Endothelial cell of umbilical vein (primary cell): ENCODE results near the gene HECTD3.

Experiments used
- EZH2 ChIP-seq: IDR thresholded peaks from 2 replicates; pipeline ENCODE4 v1.6.1; 2012; ENCODE audit warnings: borderline replicate concordance, low read depth, mild to moderate bottlenecking, moderate library complexity, low read length, inconsistent platforms; ENCODE audit not compliant: severe bottlenecking
- FOS ChIP-seq: IDR thresholded peaks from 2 replicates; pipeline ENCODE4 v1.6.1; 2011; ENCODE audit warnings: mild to moderate bottlenecking, low read length, moderate library complexity, borderline replicate concordance; ENCODE audit not compliant: insufficient read depth
- JUN ChIP-seq: IDR thresholded peaks from 2 replicates; pipeline ENCODE4 v1.6.1; 2011; ENCODE audit warnings: borderline replicate concordance, low read depth; ENCODE audit not compliant: insufficient read length, insufficient read depth
- MAX ChIP-seq: IDR thresholded peaks from 2 replicates; pipeline ENCODE4 v1.6.1; 2011; ENCODE audit not compliant: insufficient read depth, insufficient read length
- MYC ChIP-seq: IDR thresholded peaks from one replicate; pipeline ENCODE4 v1.6.1; 2011; ENCODE audit warnings: mild to moderate bottlenecking, low read depth, low read length
- POLR2A ChIP-seq: IDR thresholded peaks from 2 replicates; pipeline ENCODE4 v1.6.1; 2012; ENCODE audit warnings: low read depth, mild to moderate bottlenecking, control low read depth, low read length
- POLR2AphosphoS5 ChIP-seq: IDR thresholded peaks from 2 replicates; pipeline ENCODE4 v1.6.1; 2012; ENCODE audit warnings: low read depth, mild to moderate bottlenecking, control low read depth, low read length, moderate library complexity; ENCODE audit not compliant: insufficient read depth
- TF ChIP-seq, protein P1 (sequence below), 2 donors: IDR thresholded peaks; 1 replicate in 1 of 2; 2 replicates in 1 of 2; pipeline ENCODE4 v1.5.1; 2011; ENCODE audit warnings: low read length in 2 of 2, mild to moderate bottlenecking in 2 of 2, moderate library complexity in 2 of 2, control low read depth in 1 of 2, inconsistent platforms in 1 of 2, low read depth in 1 of 2; ENCODE audit not compliant: insufficient read depth in 1 of 2; ENCODE audit errors: extremely low read depth in 1 of 2

- TF ChIP-seq, protein P1, sequence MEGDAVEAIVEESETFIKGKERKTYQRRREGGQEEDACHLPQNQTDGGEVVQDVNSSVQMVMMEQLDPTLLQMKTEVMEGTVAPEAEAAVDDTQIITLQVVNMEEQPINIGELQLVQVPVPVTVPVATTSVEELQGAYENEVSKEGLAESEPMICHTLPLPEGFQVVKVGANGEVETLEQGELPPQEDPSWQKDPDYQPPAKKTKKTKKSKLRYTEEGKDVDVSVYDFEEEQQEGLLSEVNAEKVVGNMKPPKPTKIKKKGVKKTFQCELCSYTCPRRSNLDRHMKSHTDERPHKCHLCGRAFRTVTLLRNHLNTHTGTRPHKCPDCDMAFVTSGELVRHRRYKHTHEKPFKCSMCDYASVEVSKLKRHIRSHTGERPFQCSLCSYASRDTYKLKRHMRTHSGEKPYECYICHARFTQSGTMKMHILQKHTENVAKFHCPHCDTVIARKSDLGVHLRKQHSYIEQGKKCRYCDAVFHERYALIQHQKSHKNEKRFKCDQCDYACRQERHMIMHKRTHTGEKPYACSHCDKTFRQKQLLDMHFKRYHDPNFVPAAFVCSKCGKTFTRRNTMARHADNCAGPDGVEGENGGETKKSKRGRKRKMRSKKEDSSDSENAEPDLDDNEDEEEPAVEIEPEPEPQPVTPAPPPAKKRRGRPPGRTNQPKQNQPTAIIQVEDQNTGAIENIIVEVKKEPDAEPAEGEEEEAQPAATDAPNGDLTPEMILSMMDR (IDR thresholded peaks at IDR 0.05; ENCODE audit: extremely low read depth in 1 of 2, insufficient read depth in 1 of 2, low read depth in 1 of 2, low read length in 2 of 2), result no peak
- TF ChIP-seq EZH2, result no peak
- no peak for TF ChIP-seq POLR2AphosphoS5
- TF ChIP-seq MAX, result no peak
- no peak for TF ChIP-seq POLR2A
- no peak for TF ChIP-seq JUN
- no peak for TF ChIP-seq MYC
- no peak for TF ChIP-seq FOS
These were observed 32.0 kb upstream of the HECTD3 start for GRCh38 chr1:45043094-45043493.
